ENCODE measurements around the gene HACD4.

DNA sequence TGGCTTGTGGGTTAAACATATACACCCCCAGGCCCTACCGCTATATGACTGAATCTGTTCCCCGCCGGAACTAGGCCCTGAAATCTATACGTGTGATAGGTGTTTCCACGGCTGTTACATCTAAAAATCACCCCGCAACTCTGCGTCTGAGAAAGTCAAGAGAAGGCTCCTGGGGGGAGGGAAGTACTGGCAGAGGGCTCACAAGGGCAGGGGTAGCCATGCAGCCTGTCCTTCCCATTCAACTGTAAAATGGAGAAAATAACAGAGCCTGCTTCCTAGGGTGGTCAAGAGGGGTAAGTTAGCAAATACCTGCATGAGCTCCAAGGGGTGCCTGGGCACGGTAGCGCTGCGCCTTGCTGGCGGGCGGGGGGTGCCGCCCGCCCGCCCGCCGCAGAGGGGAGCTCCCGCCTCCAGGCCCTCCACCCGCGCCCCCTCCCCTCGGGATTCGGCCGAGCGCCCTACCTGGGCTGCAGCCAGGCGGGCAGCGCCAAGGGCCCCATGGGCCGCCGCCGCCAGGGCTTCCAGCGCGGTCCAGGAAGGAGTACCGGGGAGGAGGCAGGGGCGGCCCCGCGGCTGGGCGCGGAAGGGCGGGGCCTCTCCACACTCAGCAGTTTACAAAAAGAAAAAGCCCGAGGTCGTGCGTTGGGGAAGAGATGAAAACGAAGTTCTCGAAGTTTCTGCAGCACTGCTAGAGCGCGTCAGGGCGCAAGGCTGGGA, at the start of gene HACD4:
- TF ChIP-seq POLR2A (IDR thresholded peaks at IDR 0.05) (no peak), EP300 (IDR thresholded peaks at IDR 0.05) (no peak)
- TF ChIP-seq, protein P1, sequence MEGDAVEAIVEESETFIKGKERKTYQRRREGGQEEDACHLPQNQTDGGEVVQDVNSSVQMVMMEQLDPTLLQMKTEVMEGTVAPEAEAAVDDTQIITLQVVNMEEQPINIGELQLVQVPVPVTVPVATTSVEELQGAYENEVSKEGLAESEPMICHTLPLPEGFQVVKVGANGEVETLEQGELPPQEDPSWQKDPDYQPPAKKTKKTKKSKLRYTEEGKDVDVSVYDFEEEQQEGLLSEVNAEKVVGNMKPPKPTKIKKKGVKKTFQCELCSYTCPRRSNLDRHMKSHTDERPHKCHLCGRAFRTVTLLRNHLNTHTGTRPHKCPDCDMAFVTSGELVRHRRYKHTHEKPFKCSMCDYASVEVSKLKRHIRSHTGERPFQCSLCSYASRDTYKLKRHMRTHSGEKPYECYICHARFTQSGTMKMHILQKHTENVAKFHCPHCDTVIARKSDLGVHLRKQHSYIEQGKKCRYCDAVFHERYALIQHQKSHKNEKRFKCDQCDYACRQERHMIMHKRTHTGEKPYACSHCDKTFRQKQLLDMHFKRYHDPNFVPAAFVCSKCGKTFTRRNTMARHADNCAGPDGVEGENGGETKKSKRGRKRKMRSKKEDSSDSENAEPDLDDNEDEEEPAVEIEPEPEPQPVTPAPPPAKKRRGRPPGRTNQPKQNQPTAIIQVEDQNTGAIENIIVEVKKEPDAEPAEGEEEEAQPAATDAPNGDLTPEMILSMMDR (IDR thresholded peaks at IDR 0.05) = no peak

Measured in ovary (tissue), 3 donors.